22Rv1 (cell line): Measurements from ENCODE around the gene GAREM1.

Source experiments
- ZFX ChIP-seq: fragments of 450-650 bp; IDR thresholded peaks from 2 replicates; pipeline ENCODE4 v1.6.1; 2017; ENCODE audit warnings: antibody characterized with exemption, borderline replicate concordance
- TF ChIP-seq, protein P1 (sequence below): fragments of 450-650 bp; IDR thresholded peaks from 2 replicates; pipeline ENCODE4 v1.5.1; 2017; ENCODE audit warnings: mild to moderate bottlenecking

DNA sequence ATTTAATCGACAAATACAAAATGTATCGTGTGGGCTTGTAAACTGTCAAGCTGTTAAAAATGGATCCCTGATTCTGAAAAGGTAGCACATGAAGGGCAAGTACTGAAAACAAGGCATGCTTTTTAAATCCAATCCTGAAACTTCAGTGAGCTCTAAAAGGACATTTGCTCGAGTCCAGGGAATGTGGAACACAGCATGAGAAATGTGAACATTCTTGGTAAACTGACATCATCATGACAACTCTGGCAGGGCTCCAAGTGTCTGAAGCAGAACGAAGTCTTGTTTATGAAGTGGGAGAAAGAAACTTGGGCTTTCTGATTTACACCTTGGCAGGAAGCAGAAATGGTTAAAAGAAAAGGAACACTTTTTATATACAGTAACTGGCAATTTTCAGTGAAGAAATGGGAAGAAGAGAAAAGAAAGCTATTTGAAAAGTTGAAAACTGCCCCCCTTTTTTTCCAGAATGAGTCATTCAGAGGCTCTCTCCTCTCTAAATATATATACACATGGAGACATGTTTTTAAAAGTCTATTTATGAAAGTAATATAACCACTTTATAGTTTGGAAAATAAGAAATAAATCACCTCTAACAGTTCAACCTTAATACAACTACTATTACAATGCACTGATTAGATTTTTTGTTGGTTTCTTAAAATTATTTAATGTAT is 120.8 kb downstream of the GAREM1 start:
- TF ChIP-seq, protein P1, sequence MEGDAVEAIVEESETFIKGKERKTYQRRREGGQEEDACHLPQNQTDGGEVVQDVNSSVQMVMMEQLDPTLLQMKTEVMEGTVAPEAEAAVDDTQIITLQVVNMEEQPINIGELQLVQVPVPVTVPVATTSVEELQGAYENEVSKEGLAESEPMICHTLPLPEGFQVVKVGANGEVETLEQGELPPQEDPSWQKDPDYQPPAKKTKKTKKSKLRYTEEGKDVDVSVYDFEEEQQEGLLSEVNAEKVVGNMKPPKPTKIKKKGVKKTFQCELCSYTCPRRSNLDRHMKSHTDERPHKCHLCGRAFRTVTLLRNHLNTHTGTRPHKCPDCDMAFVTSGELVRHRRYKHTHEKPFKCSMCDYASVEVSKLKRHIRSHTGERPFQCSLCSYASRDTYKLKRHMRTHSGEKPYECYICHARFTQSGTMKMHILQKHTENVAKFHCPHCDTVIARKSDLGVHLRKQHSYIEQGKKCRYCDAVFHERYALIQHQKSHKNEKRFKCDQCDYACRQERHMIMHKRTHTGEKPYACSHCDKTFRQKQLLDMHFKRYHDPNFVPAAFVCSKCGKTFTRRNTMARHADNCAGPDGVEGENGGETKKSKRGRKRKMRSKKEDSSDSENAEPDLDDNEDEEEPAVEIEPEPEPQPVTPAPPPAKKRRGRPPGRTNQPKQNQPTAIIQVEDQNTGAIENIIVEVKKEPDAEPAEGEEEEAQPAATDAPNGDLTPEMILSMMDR = no peak
- no peak for TF ChIP-seq ZFX
